Fibroblast of pulmonary artery (primary cell): ENCODE measurements around the gene GRM8.

ENCODE experiments used
- DNase-seq: peaks from one replicate; pipeline ENCODE4 v3.0.0-alpha.2; 2010; ENCODE audit warnings: low read depth
- H3K4me3 ChIP-seq: replicated peaks from 2 replicates; pipeline ENCODE4 v1.5.1; 2011; ENCODE audit warnings: low read depth, mild to moderate bottlenecking, control low read depth, low read length, moderate library complexity
- CTCF ChIP-seq: IDR thresholded peaks from 2 replicates; pipeline ENCODE4 v1.5.1; 2011; ENCODE audit warnings: mild to moderate bottlenecking, control low read depth, low read length, inconsistent platforms; ENCODE audit errors: missing control alignments

The GRM8 gene

GRCh38 chr7:126662856-126663255 lies 589.9 kb downstream of the GRM8 start:
- no peak for TF ChIP-seq CTCF
- no peak overlapping the region for H3K4me3 ChIP-seq
- no peak for DNase-seq

DNA sequence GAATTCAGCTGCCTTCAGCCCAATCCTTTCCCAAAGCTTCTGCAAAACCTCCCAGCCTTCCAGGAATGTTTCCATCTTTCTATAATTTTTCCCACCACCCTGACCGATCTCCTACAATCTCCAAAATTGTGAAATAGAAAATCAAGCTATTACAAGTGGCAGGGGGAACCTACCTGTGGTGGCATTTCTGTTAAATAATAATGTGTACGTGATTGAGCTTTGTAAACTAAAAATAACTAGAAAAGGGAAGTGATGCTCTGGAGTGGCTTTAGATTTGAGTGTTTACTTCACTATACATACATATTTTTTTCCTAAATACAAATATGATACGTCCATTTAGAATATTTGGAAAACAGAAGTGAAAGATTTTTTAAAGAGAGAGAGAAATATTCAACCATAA lies 593.6 kb downstream of the GRM8 start:
- no peak overlapping the region for H3K4me3 ChIP-seq
- DNase-seq: no peak
- no peak for TF ChIP-seq CTCF

DNA sequence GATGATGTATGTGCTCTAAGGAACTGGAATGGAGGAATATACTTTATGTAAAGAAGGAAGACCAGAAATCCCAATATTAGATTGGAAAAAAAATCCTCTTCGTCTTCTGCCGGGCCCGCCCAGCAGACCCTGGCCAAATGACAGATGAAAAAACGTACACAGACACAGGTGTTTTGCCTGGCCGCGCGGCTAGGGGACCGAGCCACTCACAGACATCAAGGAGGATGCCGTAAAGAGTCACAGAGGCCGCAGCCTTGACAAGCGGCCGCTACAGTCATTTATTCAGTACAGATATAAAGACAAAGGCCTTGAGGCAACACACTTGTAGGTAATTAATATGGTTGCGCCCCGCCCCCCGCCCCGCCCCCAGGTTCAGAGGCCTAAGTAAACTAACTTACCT lies 594.1 kb downstream of the GRM8 start:
- no peak for TF ChIP-seq CTCF
- DNase-seq: no peak

GRCh38 chr7:126657599-126658358 lies 595.0 kb downstream of the GRM8 start:
- no peak overlapping the region for H3K4me3 ChIP-seq
- DNase-seq: no peak
- no peak for TF ChIP-seq CTCF

More for the DNA sequence above, 594.1 kb downstream of the GRM8 start:
- H3K4me3 ChIP-seq: no peak overlapping the region

DNA sequence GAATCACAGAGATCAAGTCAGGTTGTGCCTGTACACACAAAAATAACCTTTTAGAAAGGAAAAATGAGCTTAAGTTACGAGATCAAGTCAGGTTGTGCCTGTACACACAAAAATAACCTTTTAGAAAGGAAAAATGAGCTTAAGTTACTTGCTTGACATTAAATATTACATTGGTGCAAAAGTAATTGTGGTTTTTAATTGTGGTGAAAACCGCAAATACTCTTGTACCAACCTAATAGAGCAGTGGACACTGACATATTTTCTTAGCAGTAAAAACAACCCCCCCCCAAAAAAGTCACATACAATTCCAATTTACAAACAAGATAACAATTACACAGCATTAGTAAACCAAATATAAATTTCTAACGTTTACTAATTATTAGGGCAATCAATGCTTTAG lies 595.6 kb downstream of the GRM8 start:
- no peak overlapping the region for H3K4me3 ChIP-seq
- DNase-seq: no peak
- no peak for TF ChIP-seq CTCF

DNA sequence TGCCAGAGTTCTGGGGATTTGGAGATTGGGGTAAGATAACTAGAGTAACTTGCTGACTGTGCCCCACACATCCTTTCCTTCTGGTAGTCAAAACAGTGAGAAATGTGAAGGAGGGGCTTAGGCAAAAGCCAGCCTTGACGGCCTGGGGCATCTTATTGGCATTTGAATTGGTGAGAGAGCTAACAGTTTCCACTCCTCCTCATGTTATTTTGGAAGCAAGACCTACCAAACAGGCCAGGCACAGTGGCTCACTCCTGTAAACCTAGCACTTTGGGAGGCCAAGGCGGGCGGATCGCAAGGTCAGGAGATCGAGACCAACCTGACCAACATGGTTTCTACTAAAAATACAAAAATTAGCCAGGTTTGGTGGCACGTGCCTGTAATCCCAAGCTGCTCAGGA lies 596.6 kb downstream of the GRM8 start:
- no peak for DNase-seq
- no peak overlapping the region for H3K4me3 ChIP-seq
- no peak for TF ChIP-seq CTCF

DNA sequence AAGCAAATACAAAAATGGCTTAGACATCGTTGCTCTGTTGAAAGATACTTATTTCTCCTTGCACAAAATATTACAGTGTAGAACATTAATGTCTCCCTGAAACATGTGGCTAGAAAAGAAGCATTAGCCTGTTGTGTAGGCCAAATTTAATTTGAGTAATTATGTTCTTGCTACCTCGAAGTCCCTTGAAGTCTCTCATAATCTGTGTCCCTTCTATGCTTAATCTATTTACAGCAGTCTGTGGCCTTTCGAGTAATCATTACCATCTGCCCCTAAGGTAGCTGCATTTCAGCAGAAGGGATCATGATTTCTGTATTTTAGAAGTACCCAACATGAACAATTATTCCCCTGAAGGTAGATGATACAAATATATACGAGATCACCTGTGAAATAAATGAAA lies 615.2 kb downstream of the GRM8 start:
- no peak for DNase-seq
- no peak for TF ChIP-seq CTCF

More for the DNA sequence above, 615.2 kb downstream of the GRM8 start:
- H3K4me3 ChIP-seq: no peak overlapping the region
